ENCODE data around the gene CD82.

DNA sequence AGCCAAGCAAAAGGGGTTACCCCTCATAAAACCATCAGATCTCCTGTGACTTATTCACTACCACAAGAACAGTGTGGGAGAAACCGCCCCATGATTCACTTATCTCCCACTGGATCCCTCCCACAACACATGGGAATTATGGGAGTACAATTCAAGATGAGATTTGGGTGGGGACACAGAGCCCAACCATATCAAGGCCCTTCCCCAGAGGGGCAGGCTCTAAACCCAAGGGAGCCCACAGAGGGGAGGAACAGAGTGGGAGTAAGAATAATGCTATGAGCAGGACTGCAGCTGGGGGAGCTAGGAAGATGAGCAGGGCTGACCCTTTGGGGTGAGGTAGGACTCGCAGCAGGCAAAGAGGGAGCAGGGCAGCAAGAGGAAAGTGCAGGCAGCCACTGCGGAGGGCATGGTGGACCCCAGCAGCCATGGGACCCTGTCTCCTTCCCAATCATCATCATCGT, 59.3 kb downstream of the CD82 start:
- no peak for TF ChIP-seq POLR2A (IDR thresholded peaks at IDR 0.05)
- TF ChIP-seq, protein P1, sequence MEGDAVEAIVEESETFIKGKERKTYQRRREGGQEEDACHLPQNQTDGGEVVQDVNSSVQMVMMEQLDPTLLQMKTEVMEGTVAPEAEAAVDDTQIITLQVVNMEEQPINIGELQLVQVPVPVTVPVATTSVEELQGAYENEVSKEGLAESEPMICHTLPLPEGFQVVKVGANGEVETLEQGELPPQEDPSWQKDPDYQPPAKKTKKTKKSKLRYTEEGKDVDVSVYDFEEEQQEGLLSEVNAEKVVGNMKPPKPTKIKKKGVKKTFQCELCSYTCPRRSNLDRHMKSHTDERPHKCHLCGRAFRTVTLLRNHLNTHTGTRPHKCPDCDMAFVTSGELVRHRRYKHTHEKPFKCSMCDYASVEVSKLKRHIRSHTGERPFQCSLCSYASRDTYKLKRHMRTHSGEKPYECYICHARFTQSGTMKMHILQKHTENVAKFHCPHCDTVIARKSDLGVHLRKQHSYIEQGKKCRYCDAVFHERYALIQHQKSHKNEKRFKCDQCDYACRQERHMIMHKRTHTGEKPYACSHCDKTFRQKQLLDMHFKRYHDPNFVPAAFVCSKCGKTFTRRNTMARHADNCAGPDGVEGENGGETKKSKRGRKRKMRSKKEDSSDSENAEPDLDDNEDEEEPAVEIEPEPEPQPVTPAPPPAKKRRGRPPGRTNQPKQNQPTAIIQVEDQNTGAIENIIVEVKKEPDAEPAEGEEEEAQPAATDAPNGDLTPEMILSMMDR (IDR thresholded peaks at IDR 0.05): no peak
